Body of pancreas (tissue), 4 donors: ENCODE measurements around the gene NUP155. TPM values are rescaled to one million over a fixed set of nuclear protein-coding genes. Genes with fewer than 3 reads are reported as not detected.
"Not testable (repeated sequence)": the region's sequence is repeated elsewhere in the genome, so short reads cannot be mapped to it uniquely, and the experiment has no call there.

Experiments used
- ATAC-seq: fragments of 150-250 bp; one replicate; pipeline ENCODE4 v1.9.1; 2016
- DNase-seq, 4 donors: peaks; one replicate each; pipeline ENCODE4 v3.0.0-alpha.2; 2019
- H3K27ac ChIP-seq, 4 donors: fragments of 200-600 bp; sonication (generic); 1 replicate in 3 of 4; 2 replicates in 1 of 4; pipeline versions ENCODE4 v1.5.1 to v1.6.1; 2016 to 2019; ENCODE audit warnings: mild to moderate bottlenecking in 1 of 4, mixed read lengths in 1 of 4, moderate library complexity in 1 of 4
- H3K27me3 ChIP-seq, 2 donors: fragments of 200-600 bp; sonication (generic); one replicate each; pipeline ENCODE4 v1.6.0; 2016; ENCODE audit warnings: mild to moderate bottlenecking in 1 of 2
- H3K36me3 ChIP-seq, 2 donors: fragments of 200-600 bp; sonication (generic); replicated peaks in 1 of 2; 2 replicates each; pipeline ENCODE4 v1.5.1; 2016; ENCODE audit warnings: low read depth in 2 of 2; ENCODE audit not compliant: insufficient read depth in 1 of 2
- H3K4me1 ChIP-seq: fragments of 200-600 bp; sonication (generic); one replicate; pipeline ENCODE4 v1.6.0; 2016
- H3K4me3 ChIP-seq, 2 donors: fragments of 200-600 bp; sonication (generic); 1 replicate in 1 of 2; 2 replicates in 1 of 2; pipeline ENCODE4 v1.5.1; 2016 to 2019
- H3K9me3 ChIP-seq, 3 donors: fragments of 200-600 bp; sonication (generic); 1 replicate in 2 of 3; 2 replicates in 1 of 3; pipeline ENCODE4 v1.5.1; 2016
- CTCF ChIP-seq, 7 experiments: fragments of 450-650 bp in 4 of 7; fragments of 200-600 bp in 3 of 7; sonication (generic) in 3 of 7; IDR thresholded peaks; one replicate each; pipeline ENCODE4 v1.5.1; 2016 to 2019; ENCODE audit warnings: antibody characterized with exemption in 7 of 7
- POLR2A ChIP-seq, 3 donors: fragments of 450-650 bp; IDR thresholded peaks; one replicate each; pipeline ENCODE4 v1.6.1; 2016; ENCODE audit warnings: antibody characterized with exemption in 3 of 3, mild to moderate bottlenecking in 2 of 3
- WGBS, 2 donors: methylation state at CpG; one replicate each; pipeline ENCODE4 v1.1.5; 2017; 5-methylcytosine and 5-hydroxymethylcytosine counted together
- intact Hi-C: fragments of 100-400 bp; cut with DNase I; formaldehyde crosslinking; loops from one replicate; pipeline ENCODE4 v1.15.1; 2023
- total RNA-seq, 2 donors: library from RNA; depleted of rRNA; stranded (reverse); fragments of >200 nt; gene quantifications; one replicate each; pipeline ENCODE4 v1.1.0, GENCODE V29; 2016

NUP155 gene
- total RNA-seq, 2 donors from 2014 or later, result 10.2 to 10.6 TPM

- peaks cover 21% of the 10 kb centered on the region for H3K4me1 ChIP-seq
- DNase-seq (no peak), ATAC-seq (no peak)
- no peaks in the 10 kb centered on the region for H3K9me3 ChIP-seq
- no peaks in the 10 kb centered on the region for H3K36me3 ChIP-seq
- intact Hi-C loops, result no loop called here
- H3K27me3 ChIP-seq, result no peaks in the 10 kb centered on the region
- WGBS, 2 donors, result 0 to 1% methylated on average over 7 of the region's 7 CpGs
- H3K4me3 ChIP-seq, result peak overlapping the region; percentile 80 to 96
- H3K27ac ChIP-seq, result peak overlapping the region in 3 of 4 donors; percentile 54 to 84 (median 71)
- TF ChIP-seq POLR2A (IDR thresholded peaks at IDR 0.05), result no peak
- no peak for TF ChIP-seq CTCF (IDR thresholded peaks at IDR 0.05)
Observed at GRCh38 chr5:37370550-37370863, 399 bp downstream of the NUP155 start.

- H3K4me1 ChIP-seq, result no peaks in the 10 kb centered on the region
- WGBS, 2 donors, result 93 to 96% methylated on average over 6 of the region's 6 CpGs
- H3K4me3 ChIP-seq, result no peak overlapping the region
- TF ChIP-seq POLR2A (IDR thresholded peaks at IDR 0.05) (no peak), CTCF (IDR thresholded peaks at IDR 0.05) (no peak)
- no peak overlapping the region for H3K27ac ChIP-seq
- no peak for DNase-seq
- H3K9me3 ChIP-seq, result no peaks in the 10 kb centered on the region
- ATAC-seq, result no peak
- H3K27me3 ChIP-seq, result no peaks in the 10 kb centered on the region
- peaks cover 0 to 24% of the 10 kb centered on the region in 2 donors for H3K36me3 ChIP-seq
- intact Hi-C loops, result no loop called here
Observed at GRCh38 chr5:37355161-37355560, 15.7 kb downstream of the NUP155 start.

GRCh38 chr5:37342741-37343140 is 28.2 kb downstream of the NUP155 start:
- DNase-seq, H3K4me1 ChIP-seq, H3K9me3 ChIP-seq, intact Hi-C loops, H3K4me3 ChIP-seq, H3K27ac ChIP-seq, H3K27me3 ChIP-seq, ATAC-seq: not testable (repeated sequence)
- peaks cover 8 to 24% of the 10 kb centered on the region in 2 donors for H3K36me3 ChIP-seq
- WGBS, 2 donors, result 96 to 97% methylated on average over 18 of the region's 18 CpGs

GRCh38 chr5:37334754-37335153 is 36.2 kb downstream of the NUP155 start:
- H3K27ac ChIP-seq, ATAC-seq, H3K4me3 ChIP-seq, H3K4me1 ChIP-seq, H3K27me3 ChIP-seq, H3K9me3 ChIP-seq, DNase-seq, intact Hi-C loops: not testable (repeated sequence)
- H3K36me3 ChIP-seq, result peaks cover under 1 to 28% of the 10 kb centered on the region in 2 donors
- WGBS, 2 donors, result 94 to 95% methylated on average over 12 of the region's 12 CpGs

GRCh38 chr5:37326536-37326935 is 44.4 kb downstream of the NUP155 start:
- Histone ChIP-seq H3K27me3 (no peaks in the 10 kb centered on the region), H3K4me1 (no peaks in the 10 kb centered on the region), H3K27ac (no peak overlapping the region), H3K4me3 (no peak overlapping the region), H3K9me3 (no peaks in the 10 kb centered on the region), H3K36me3 (peaks cover 6 to 35% of the 10 kb centered on the region in 2 donors)
- intact Hi-C loops, result no loop called here
- DNase-seq, result no peak
- TF ChIP-seq CTCF (IDR thresholded peaks at IDR 0.05) (no peak), POLR2A (IDR thresholded peaks at IDR 0.05) (no peak)
- ATAC-seq, result no peak

GRCh38 chr5:37323607-37324006 is 47.3 kb downstream of the NUP155 start:
- no peak for TF ChIP-seq CTCF (IDR thresholded peaks at IDR 0.05)
- TF ChIP-seq POLR2A (IDR thresholded peaks at IDR 0.05), result no peak
- Histone ChIP-seq H3K4me1 (no peaks in the 10 kb centered on the region), H3K27ac (no peak overlapping the region), H3K27me3 (no peaks in the 10 kb centered on the region), H3K36me3 (peaks cover 6 to 25% of the 10 kb centered on the region in 2 donors), H3K9me3 (no peaks in the 10 kb centered on the region), H3K4me3 (no peak overlapping the region)
- ATAC-seq (no peak), DNase-seq (no peak)
- WGBS, 2 donors, result 85 to 92% methylated on average over 1 of the region's 1 CpG
- intact Hi-C loops, result no loop called here
